Loucy (cell line): ENCODE results near the gene NPTX2.

Experiments
- H2AFZ ChIP-seq: fragments of 200-600 bp; sonication (generic); 2 replicates; pipeline ENCODE4 v1.6.0; 2016; ENCODE audit warnings: antibody characterized with exemption, mild to moderate bottlenecking, low read length, moderate library complexity
- H3F3A ChIP-seq: fragments of 200-600 bp; 2 replicates; pipeline ENCODE4 v1.6.0; 2016; ENCODE audit warnings: antibody characterized with exemption, low read depth, mild to moderate bottlenecking
- H3K27me3 ChIP-seq: fragments of 200-600 bp; sonication (generic); 2 replicates; pipeline ENCODE4 v1.6.1; 2014; ENCODE audit warnings: low read length, mild to moderate bottlenecking; ENCODE audit not compliant: insufficient read depth, poor library complexity, severe bottlenecking
- H3K36me3 ChIP-seq: fragments of 200-600 bp; sonication (generic); 2 replicates; pipeline ENCODE4 v1.6.1; 2016; ENCODE audit warnings: low read length; ENCODE audit not compliant: insufficient read depth
- H3K4me1 ChIP-seq: fragments of 200-600 bp; sonication (generic); 2 replicates; pipeline ENCODE4 v1.5.1; 2014; ENCODE audit warnings: low read length, mild to moderate bottlenecking; ENCODE audit not compliant: insufficient read depth, poor library complexity, severe bottlenecking
- H3K4me2 ChIP-seq: fragments of 200-600 bp; sonication (generic); 2 replicates; pipeline ENCODE4 v1.6.0; 2014; ENCODE audit warnings: antibody characterized with exemption, low read length, low read depth, mild to moderate bottlenecking; ENCODE audit not compliant: poor library complexity, severe bottlenecking
- H3K4me3 ChIP-seq: fragments of 200-600 bp; sonication (generic); 2 replicates; pipeline ENCODE4 v1.5.1; 2014; ENCODE audit warnings: low read length, mild to moderate bottlenecking, mixed read lengths; ENCODE audit not compliant: poor library complexity, severe bottlenecking
- H3K79me2 ChIP-seq: fragments of 200-600 bp; sonication (generic); 2 replicates; pipeline ENCODE4 v1.6.1; 2014; ENCODE audit warnings: low read length; ENCODE audit not compliant: insufficient read depth
- H3K9ac ChIP-seq: fragments of 200-600 bp; sonication (generic); 2 replicates; pipeline ENCODE4 v1.6.0; 2014; ENCODE audit warnings: mild to moderate bottlenecking, low read depth, low read length, moderate library complexity; ENCODE audit not compliant: poor library complexity, severe bottlenecking
- H3K9me2 ChIP-seq: fragments of 200-600 bp; sonication (generic); replicated peaks from 2 replicates; pipeline ENCODE4 v1.6.1; 2016; ENCODE audit warnings: low read depth, low read length, mixed read lengths
- H3K9me3 ChIP-seq: fragments of 200-600 bp; sonication (generic); 2 replicates; pipeline ENCODE4 v1.6.1; 2014; ENCODE audit warnings: mild to moderate bottlenecking, antibody characterized with exemption, low read length, low read depth; ENCODE audit not compliant: insufficient read depth
- H4K20me1 ChIP-seq: fragments of 200-600 bp; sonication (generic); 2 replicates; pipeline ENCODE4 v1.6.0; 2014; ENCODE audit warnings: antibody characterized with exemption, low read length, mild to moderate bottlenecking; ENCODE audit not compliant: insufficient read depth, poor library complexity, severe bottlenecking
- EZH2phosphoT487 ChIP-seq: fragments of 200-600 bp; IDR thresholded peaks from 2 replicates; pipeline ENCODE4 v1.6.1; 2018; ENCODE audit warnings: antibody characterized with exemption, mild to moderate bottlenecking, moderate library complexity, borderline replicate concordance
- TF ChIP-seq, protein P1 (sequence below): fragments of 200-600 bp; sonication (generic); conservative IDR thresholded peaks from 2 replicates; pipeline ENCODE4 v1.5.1; 2014; ENCODE audit warnings: mild to moderate bottlenecking, antibody characterized with exemption, low read length

NPTX2 gene

DNA sequence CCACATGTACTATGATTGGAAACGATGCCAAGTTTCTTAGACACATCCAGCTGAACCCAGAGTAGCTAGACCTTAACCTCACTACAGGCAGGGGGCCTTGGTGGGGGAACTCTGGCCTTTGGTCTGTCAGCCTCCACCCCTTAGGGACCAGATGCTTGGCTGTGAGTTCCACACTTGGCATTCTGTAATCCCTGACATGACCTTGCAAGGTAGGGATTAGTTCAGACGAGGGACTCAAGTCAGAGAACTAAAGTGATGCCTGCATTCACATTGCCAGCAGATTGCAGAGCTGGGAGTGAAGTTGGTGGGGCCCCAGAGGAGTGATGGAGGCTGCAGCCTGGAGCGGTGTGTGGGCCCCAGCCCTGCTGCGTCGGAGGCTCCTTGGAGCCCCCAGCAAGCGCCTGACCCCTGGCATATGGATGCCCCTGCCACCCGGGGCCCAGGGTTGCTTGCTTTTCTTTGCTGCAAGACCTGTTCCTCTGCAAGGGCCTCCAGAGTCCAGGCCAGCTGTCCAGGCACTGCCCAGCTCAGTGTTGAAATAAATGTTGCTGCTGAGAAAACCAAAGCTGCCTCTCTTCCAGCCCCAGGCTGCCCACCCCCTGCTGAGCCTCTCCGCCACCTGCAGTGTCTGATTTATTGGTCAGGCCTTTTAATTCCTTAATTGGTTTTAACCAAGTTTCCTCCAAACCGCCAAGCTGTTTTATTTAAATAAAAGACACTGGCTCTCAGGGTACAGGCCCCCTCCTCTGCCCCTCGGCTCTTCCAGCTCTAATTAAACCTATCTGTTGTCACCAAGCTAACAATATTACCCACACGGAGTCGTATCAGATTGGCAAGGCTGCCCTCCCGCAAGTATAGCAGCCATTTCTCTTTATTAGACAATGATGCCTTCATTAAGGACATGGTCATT lies 4.7 kb downstream of the NPTX2 start:
- no peak overlapping the region for H2AFZ ChIP-seq
- peak overlapping the region; percentile 95 for H3K4me2 ChIP-seq
- peak overlapping the region; percentile 84 for H3K9ac ChIP-seq
- TF ChIP-seq EZH2phosphoT487, result no peak
- TF ChIP-seq, protein P1, sequence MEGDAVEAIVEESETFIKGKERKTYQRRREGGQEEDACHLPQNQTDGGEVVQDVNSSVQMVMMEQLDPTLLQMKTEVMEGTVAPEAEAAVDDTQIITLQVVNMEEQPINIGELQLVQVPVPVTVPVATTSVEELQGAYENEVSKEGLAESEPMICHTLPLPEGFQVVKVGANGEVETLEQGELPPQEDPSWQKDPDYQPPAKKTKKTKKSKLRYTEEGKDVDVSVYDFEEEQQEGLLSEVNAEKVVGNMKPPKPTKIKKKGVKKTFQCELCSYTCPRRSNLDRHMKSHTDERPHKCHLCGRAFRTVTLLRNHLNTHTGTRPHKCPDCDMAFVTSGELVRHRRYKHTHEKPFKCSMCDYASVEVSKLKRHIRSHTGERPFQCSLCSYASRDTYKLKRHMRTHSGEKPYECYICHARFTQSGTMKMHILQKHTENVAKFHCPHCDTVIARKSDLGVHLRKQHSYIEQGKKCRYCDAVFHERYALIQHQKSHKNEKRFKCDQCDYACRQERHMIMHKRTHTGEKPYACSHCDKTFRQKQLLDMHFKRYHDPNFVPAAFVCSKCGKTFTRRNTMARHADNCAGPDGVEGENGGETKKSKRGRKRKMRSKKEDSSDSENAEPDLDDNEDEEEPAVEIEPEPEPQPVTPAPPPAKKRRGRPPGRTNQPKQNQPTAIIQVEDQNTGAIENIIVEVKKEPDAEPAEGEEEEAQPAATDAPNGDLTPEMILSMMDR, result no peak
- H3K9me2 ChIP-seq, result no peaks in the 10 kb centered on the region
- H3K4me1 ChIP-seq, result peaks cover 69% of the 10 kb centered on the region
- H4K20me1 ChIP-seq, result no peaks in the 10 kb centered on the region
- H3K79me2 ChIP-seq, result peaks cover 15% of the 10 kb centered on the region; the same call in 1 of the 2 replicates
- peak overlapping the region; percentile 78 for H3K4me3 ChIP-seq
- H3F3A ChIP-seq, result no peaks in the 10 kb centered on the region
- no peaks in the 10 kb centered on the region for H3K9me3 ChIP-seq
- H3K27me3 ChIP-seq, result no peaks in the 10 kb centered on the region
- H3K36me3 ChIP-seq, result no peaks in the 10 kb centered on the region

- Histone ChIP-seq H3K4me3 (peak overlapping the region; percentile 45), H2AFZ (no peak overlapping the region)
Observed at GRCh38 chr7:98622926-98623325, 5.8 kb downstream of the NPTX2 start.

DNA sequence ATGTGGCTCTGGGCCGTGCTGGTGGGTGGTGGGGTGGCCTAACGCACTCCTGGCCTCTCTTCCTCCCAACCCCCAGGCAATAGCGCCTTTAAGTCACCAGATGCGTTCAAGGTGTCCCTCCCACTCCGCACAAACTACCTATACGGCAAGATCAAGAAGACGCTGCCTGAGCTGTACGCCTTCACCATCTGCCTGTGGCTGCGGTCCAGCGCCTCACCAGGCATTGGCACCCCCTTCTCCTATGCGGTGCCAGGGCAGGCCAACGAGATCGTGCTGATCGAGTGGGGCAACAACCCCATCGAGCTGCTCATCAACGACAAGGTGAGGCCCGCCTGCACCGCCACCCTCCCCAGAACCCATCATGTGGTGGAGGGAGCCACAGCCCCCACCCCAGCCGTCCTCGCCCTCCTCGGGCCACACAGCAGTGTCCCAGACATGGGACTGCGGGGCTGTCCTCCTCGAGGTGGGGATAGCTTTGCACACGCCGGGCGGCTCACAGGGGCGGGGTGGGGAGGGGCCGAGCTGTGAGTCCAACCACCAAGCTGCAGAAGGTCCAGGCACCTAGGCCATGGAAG lies 7.8 kb downstream of the NPTX2 start:
- no peak overlapping the region for H2AFZ ChIP-seq
- H3K9me2 ChIP-seq, result no peaks in the 10 kb centered on the region
- no peaks in the 10 kb centered on the region for H4K20me1 ChIP-seq
- no peaks in the 10 kb centered on the region for H3K9me3 ChIP-seq
- H3F3A ChIP-seq, result no peaks in the 10 kb centered on the region
- H3K27me3 ChIP-seq, result no peaks in the 10 kb centered on the region
- no peak overlapping the region for H3K4me3 ChIP-seq
- peaks cover 83% of the 10 kb centered on the region for H3K4me1 ChIP-seq
- no peak overlapping the region for H3K4me2 ChIP-seq
- H3K36me3 ChIP-seq, result no peaks in the 10 kb centered on the region
- no peak for TF ChIP-seq EZH2phosphoT487
- TF ChIP-seq, protein P1, result no peak
- no peak overlapping the region for H3K9ac ChIP-seq
- H3K79me2 ChIP-seq, result peaks cover 26% of the 10 kb centered on the region; the same call in 1 of the 2 replicates

More at GRCh38 chr7:98622926-98623325, 5.8 kb downstream of the NPTX2 start:
- peak overlapping the region; percentile 95 for H3K4me2 ChIP-seq
- peaks cover 80% of the 10 kb centered on the region for H3K4me1 ChIP-seq
- no peaks in the 10 kb centered on the region for H3K27me3 ChIP-seq
- H3K9me2 ChIP-seq, result no peaks in the 10 kb centered on the region
- H3K9me3 ChIP-seq, result no peaks in the 10 kb centered on the region
- H3K36me3 ChIP-seq, result no peaks in the 10 kb centered on the region
- no peaks in the 10 kb centered on the region for H4K20me1 ChIP-seq
- peak overlapping the region; percentile 84 for H3K9ac ChIP-seq
- H3F3A ChIP-seq, result no peaks in the 10 kb centered on the region
- TF ChIP-seq, protein P1, result no peak
- no peak for TF ChIP-seq EZH2phosphoT487
- peaks cover 25% of the 10 kb centered on the region; the same call in 1 of the 2 replicates for H3K79me2 ChIP-seq
